Measurements from ENCODE around the gene SATB2. TPM values are rescaled to one million over a fixed set of nuclear protein-coding genes. Genes with fewer than 3 reads are reported as not detected.

Gene SATB2
- total RNA-seq, 1 experiment from 2014 or later, result 13.8 TPM

- no peak for TF ChIP-seq EZH2phosphoT487 (IDR thresholded peaks at IDR 0.05; ENCODE audit: borderline replicate concordance)
- no peak for TF ChIP-seq SIN3A (IDR thresholded peaks at IDR 0.05; ENCODE audit: low read depth)
- TF ChIP-seq ZFX (IDR thresholded peaks at IDR 0.05), result no peak
- TF ChIP-seq, protein P1, sequence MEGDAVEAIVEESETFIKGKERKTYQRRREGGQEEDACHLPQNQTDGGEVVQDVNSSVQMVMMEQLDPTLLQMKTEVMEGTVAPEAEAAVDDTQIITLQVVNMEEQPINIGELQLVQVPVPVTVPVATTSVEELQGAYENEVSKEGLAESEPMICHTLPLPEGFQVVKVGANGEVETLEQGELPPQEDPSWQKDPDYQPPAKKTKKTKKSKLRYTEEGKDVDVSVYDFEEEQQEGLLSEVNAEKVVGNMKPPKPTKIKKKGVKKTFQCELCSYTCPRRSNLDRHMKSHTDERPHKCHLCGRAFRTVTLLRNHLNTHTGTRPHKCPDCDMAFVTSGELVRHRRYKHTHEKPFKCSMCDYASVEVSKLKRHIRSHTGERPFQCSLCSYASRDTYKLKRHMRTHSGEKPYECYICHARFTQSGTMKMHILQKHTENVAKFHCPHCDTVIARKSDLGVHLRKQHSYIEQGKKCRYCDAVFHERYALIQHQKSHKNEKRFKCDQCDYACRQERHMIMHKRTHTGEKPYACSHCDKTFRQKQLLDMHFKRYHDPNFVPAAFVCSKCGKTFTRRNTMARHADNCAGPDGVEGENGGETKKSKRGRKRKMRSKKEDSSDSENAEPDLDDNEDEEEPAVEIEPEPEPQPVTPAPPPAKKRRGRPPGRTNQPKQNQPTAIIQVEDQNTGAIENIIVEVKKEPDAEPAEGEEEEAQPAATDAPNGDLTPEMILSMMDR (IDR thresholded peaks at IDR 0.05 in 2 of 3, conservative IDR thresholded peaks at IDR 0.05 in 1 of 3; ENCODE audit: borderline replicate concordance in 1 of 3, insufficient read depth in 1 of 3, low read depth in 2 of 3, low read length in 2 of 3), result no peak
- TF ChIP-seq TCF7L2 (IDR thresholded peaks at IDR 0.05; ENCODE audit: borderline replicate concordance, extremely low read depth, insufficient read depth, insufficient read length), result no peak
- TF ChIP-seq SP1 (IDR thresholded peaks at IDR 0.05; ENCODE audit: low read depth), result no peak
- no peak for TF ChIP-seq ZBTB33 (IDR thresholded peaks at IDR 0.05; ENCODE audit: extremely low read depth, insufficient replicate concordance, low read length)
- TF ChIP-seq FOSL1 (IDR thresholded peaks at IDR 0.05; ENCODE audit: low read depth), result no peak
- no peak for TF ChIP-seq YY1 (IDR thresholded peaks at IDR 0.05; ENCODE audit: extremely low read depth, insufficient replicate concordance, low read depth, low read length)
- TF ChIP-seq, protein P2, sequence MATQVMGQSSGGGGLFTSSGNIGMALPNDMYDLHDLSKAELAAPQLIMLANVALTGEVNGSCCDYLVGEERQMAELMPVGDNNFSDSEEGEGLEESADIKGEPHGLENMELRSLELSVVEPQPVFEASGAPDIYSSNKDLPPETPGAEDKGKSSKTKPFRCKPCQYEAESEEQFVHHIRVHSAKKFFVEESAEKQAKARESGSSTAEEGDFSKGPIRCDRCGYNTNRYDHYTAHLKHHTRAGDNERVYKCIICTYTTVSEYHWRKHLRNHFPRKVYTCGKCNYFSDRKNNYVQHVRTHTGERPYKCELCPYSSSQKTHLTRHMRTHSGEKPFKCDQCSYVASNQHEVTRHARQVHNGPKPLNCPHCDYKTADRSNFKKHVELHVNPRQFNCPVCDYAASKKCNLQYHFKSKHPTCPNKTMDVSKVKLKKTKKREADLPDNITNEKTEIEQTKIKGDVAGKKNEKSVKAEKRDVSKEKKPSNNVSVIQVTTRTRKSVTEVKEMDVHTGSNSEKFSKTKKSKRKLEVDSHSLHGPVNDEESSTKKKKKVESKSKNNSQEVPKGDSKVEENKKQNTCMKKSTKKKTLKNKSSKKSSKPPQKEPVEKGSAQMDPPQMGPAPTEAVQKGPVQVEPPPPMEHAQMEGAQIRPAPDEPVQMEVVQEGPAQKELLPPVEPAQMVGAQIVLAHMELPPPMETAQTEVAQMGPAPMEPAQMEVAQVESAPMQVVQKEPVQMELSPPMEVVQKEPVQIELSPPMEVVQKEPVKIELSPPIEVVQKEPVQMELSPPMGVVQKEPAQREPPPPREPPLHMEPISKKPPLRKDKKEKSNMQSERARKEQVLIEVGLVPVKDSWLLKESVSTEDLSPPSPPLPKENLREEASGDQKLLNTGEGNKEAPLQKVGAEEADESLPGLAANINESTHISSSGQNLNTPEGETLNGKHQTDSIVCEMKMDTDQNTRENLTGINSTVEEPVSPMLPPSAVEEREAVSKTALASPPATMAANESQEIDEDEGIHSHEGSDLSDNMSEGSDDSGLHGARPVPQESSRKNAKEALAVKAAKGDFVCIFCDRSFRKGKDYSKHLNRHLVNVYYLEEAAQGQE (IDR thresholded peaks at IDR 0.05; ENCODE audit: low read depth), result no peak
- TF ChIP-seq CBX3 (IDR thresholded peaks at IDR 0.05; ENCODE audit: low read depth), result no peak
- no peak for TF ChIP-seq SRF (IDR thresholded peaks at IDR 0.05; ENCODE audit: low read depth)
- ATAC-seq, result no peak
- RAD21 ChIA-PET (ENCODE audit: low non-redundant PET in 1 of 2, low total read pairs in 2 of 2, uncharacterized antibody in 2 of 2, unreplicated experiment in 2 of 2), result no interaction called here
These were observed 15.6 kb downstream of the SATB2 start for GRCh38 chr2:199442173-199442572.

More at GRCh38 chr2:199442173-199442572, 15.6 kb downstream of the SATB2 start:
- Histone ChIP-seq H3K9ac (ENCODE audit: low read length) (no peak overlapping the region), H4K20me1 (ENCODE audit: insufficient read depth) (no peaks in the 10 kb centered on the region), H2AFZ (ENCODE audit: low read depth, low read length, poor library complexity, severe bottlenecking) (no peak overlapping the region), H3K27ac (ENCODE audit: low read depth, low read length) (no peak overlapping the region), H3K27me3 (ENCODE audit: insufficient read depth, low read length) (no peaks in the 10 kb centered on the region), H3K4me2 (ENCODE audit: low read length) (no peak overlapping the region), H3K79me2 (ENCODE audit: insufficient read depth, low read length) (peaks cover 26% of the 10 kb centered on the region), H3K9me2 (ENCODE audit: insufficient read depth) (no peaks in the 10 kb centered on the region), H3K4me3 (replicated peaks in 1 of 2; ENCODE audit: low read depth in 1 of 2, low read length in 2 of 2) (no peak overlapping the region), H3K9me3 (ENCODE audit: control insufficient read depth in 1 of 2, insufficient read depth in 1 of 2, low read depth in 1 of 2, low read length in 2 of 2) (no peaks in the 10 kb centered on the region), H3K36me3 (ENCODE audit: control insufficient read depth in 1 of 2, insufficient read depth in 2 of 2, low read length in 2 of 2) (peaks cover 0 to 4% of the 10 kb centered on the region in 2 experiments; a peak in 2 of 4 replicates), H3K4me1 (ENCODE audit: control insufficient read depth in 1 of 2, insufficient read depth in 2 of 2, low read length in 2 of 2) (peaks cover 0 to 3% of the 10 kb centered on the region in 2 experiments; a peak in 2 of 4 replicates)
- no TSS peak for BruUV-seq (replicated peaks)
- CTCF ChIA-PET, result no interaction called here
- POLR2A ChIA-PET, result no interaction called here
- intact Hi-C loops (cut with micrococcal nuclease), result no loop called here
- no peak for DNase-seq (ENCODE audit: low read depth, low spot score)

All from HCT116 (cell line).